ENCODE data around the gene FAM168A. TPM values are rescaled to one million over a fixed set of nuclear protein-coding genes. Genes with fewer than 3 reads are reported as not detected.

The FAM168A gene
- total RNA-seq, 4 donors from 2014 or later, result 17.5 to 43.4 (median 23.3) TPM

- Histone ChIP-seq H3K9me3 (no peaks in the 10 kb centered on the region), H3K27ac (no peak overlapping the region), H3K27me3 (no peaks in the 10 kb centered on the region), H3K4me1 (no peaks in the 10 kb centered on the region), H3K36me3 (no peaks in the 10 kb centered on the region), H3K4me3 (no peak overlapping the region)
- no peak for TF ChIP-seq POLR2A (IDR thresholded peaks at IDR 0.05)
- no peak for TF ChIP-seq CTCF (IDR thresholded peaks at IDR 0.05)
- no peak for TF ChIP-seq POLR2AphosphoS5 (IDR thresholded peaks at IDR 0.05)
- TF ChIP-seq EP300 (IDR thresholded peaks at IDR 0.05; ENCODE audit: low read depth), result no peak
- 50 to 51% methylated on average over 2 of the region's 2 CpGs for WGBS, 2 donors (ENCODE audit: low coverage in 1 of 2)
- in situ Hi-C loops (cut with MboI; ENCODE audit: low pct_ligation_motif_present in 1 of 4, low pct_unique_long_range_greater_than_20kb in 1 of 4, low sequenced_read_pairs in 3 of 4) (no loop called here), intact Hi-C loops (cut with DNase I; ENCODE audit: low total_unique reads) (no loop called here)
- no peak for DNase-seq
Measured at GRCh38 chr11:73461335-73461840, 136.5 kb downstream of the FAM168A start.

- DNase-seq, result no peak
- Histone ChIP-seq H3K4me1 (no peaks in the 10 kb centered on the region), H3K27ac (no peak overlapping the region), H3K9me3 (no peaks in the 10 kb centered on the region), H3K27me3 (no peaks in the 10 kb centered on the region), H3K36me3 (no peaks in the 10 kb centered on the region), H3K4me3 (no peak overlapping the region)
- TF ChIP-seq POLR2A (IDR thresholded peaks at IDR 0.05), result no peak
- 97% methylated on average over 1 of the region's 1 CpG; no CpG with 5 or more reads in 1 of the 2 donors for WGBS, 2 donors (ENCODE audit: low coverage in 1 of 2)
- intact Hi-C loops (cut with DNase I; ENCODE audit: low total_unique reads), result no loop called here
- in situ Hi-C loops (cut with MboI; ENCODE audit: low pct_ligation_motif_present in 1 of 4, low pct_unique_long_range_greater_than_20kb in 1 of 4, low sequenced_read_pairs in 3 of 4), result no loop called here
Measured at GRCh38 chr11:73458201-73458600, 139.7 kb downstream of the FAM168A start.

GRCh38 chr11:73454987-73455386, 142.9 kb downstream of the FAM168A start:
- H3K4me3 ChIP-seq, result no peak overlapping the region
- WGBS, 2 donors (ENCODE audit: low coverage in 1 of 2), result 93 to 100% methylated on average over 1 to 9 of the region's 9 CpGs
- in situ Hi-C loops (cut with MboI; ENCODE audit: low pct_ligation_motif_present in 1 of 4, low pct_unique_long_range_greater_than_20kb in 1 of 4, low sequenced_read_pairs in 3 of 4) (no loop called here), intact Hi-C loops (cut with DNase I; ENCODE audit: low total_unique reads) (no loop called here)
- no peaks in the 10 kb centered on the region for H3K27me3 ChIP-seq
- TF ChIP-seq POLR2A (IDR thresholded peaks at IDR 0.05) (no peak), EP300 (IDR thresholded peaks at IDR 0.05; ENCODE audit: low read depth) (no peak), CTCF (IDR thresholded peaks at IDR 0.05) (no peak), POLR2AphosphoS5 (IDR thresholded peaks at IDR 0.05) (no peak)
- H3K9me3 ChIP-seq, result no peaks in the 10 kb centered on the region
- no peak for DNase-seq
- no peaks in the 10 kb centered on the region for H3K4me1 ChIP-seq
- H3K27ac ChIP-seq, result no peak overlapping the region
- H3K36me3 ChIP-seq, result no peaks in the 10 kb centered on the region

- TF ChIP-seq POLR2AphosphoS5 (IDR thresholded peaks at IDR 0.05), result no peak
- Histone ChIP-seq H3K4me3 (no peak overlapping the region), H3K36me3 (no peaks in the 10 kb centered on the region), H3K27ac (no peak overlapping the region), H3K9me3 (no peaks in the 10 kb centered on the region), H3K4me1 (no peaks in the 10 kb centered on the region), H3K27me3 (no peaks in the 10 kb centered on the region)
- intact Hi-C loops (cut with DNase I; ENCODE audit: low total_unique reads), result no loop called here
- in situ Hi-C loops (cut with MboI; ENCODE audit: low pct_ligation_motif_present in 1 of 4, low pct_unique_long_range_greater_than_20kb in 1 of 4, low sequenced_read_pairs in 3 of 4), result no loop called here
- DNase-seq, result no peak
- whole genome bisulfite sequencing, 2 donors (ENCODE audit: low coverage in 1 of 2), result 89 to 94% methylated on average over 2 to 4 of the region's 4 CpGs
Measured at GRCh38 chr11:73453562-73453961, 144.3 kb downstream of the FAM168A start.

- Histone ChIP-seq H3K4me1 (no peaks in the 10 kb centered on the region), H3K27me3 (no peaks in the 10 kb centered on the region), H3K27ac (no peak overlapping the region), H3K36me3 (no peaks in the 10 kb centered on the region), H3K9me3 (no peaks in the 10 kb centered on the region), H3K4me3 (no peak overlapping the region)
- intact Hi-C loops (cut with DNase I; ENCODE audit: low total_unique reads) (no loop called here), in situ Hi-C loops (cut with MboI; ENCODE audit: low pct_ligation_motif_present in 1 of 4, low pct_unique_long_range_greater_than_20kb in 1 of 4, low sequenced_read_pairs in 3 of 4) (no loop called here)
- no peak for DNase-seq
- no peak for TF ChIP-seq POLR2A (IDR thresholded peaks at IDR 0.05)
- no peak for TF ChIP-seq EP300 (IDR thresholded peaks at IDR 0.05; ENCODE audit: low read depth)
- TF ChIP-seq CTCF (IDR thresholded peaks at IDR 0.05), result no peak
- TF ChIP-seq POLR2AphosphoS5 (IDR thresholded peaks at IDR 0.05), result no peak
- WGBS, 2 donors (ENCODE audit: low coverage in 1 of 2), result 86 to 99% methylated on average over 2 of the region's 2 CpGs
Measured at GRCh38 chr11:73452726-73453125, 145.2 kb downstream of the FAM168A start.
